GM18870 (cell line): Measurements from ENCODE around the gene KIF14.
A peak's percentile ranks its signal among the peaks of the same experiment; 100 is the strongest.

ENCODE experiments used
- ATAC-seq: cut with Tn5 transposase; IDR thresholded peaks from one replicate; pipeline ENCODE4 v1.9.1; 2021; ENCODE audit warnings: moderate library complexity; ENCODE audit not compliant: unreplicated experiment

Gene KIF14

GRCh38 chr1:200620273-200621131 lies at the start of gene KIF14:
KIF14 (minus strand) TSS chr1:200620751; CDS start chr1:200618723, 2,028 bp downstream.
- peak; percentile 53 for ATAC-seq

- peak; percentile 74 for ATAC-seq
Measured at GRCh38 chr1:200669314-200670241, 49.0 kb upstream of the KIF14 start, which contains the start of gene DDX59. DDX59 (minus strand) TSS chr1:200669907; CDS start chr1:200666740, 3,167 bp downstream.

GRCh38 chr1:200668514-200669313 lies 48.2 kb upstream of the KIF14 start:
- no peak for ATAC-seq

GRCh38 chr1:200666309-200666708 lies 45.8 kb upstream of the KIF14 start:
- no peak for ATAC-seq

- no peak for ATAC-seq
Measured at GRCh38 chr1:200665861-200666260, 45.3 kb upstream of the KIF14 start.

- no peak for ATAC-seq
Measured at GRCh38 chr1:200660719-200661118, 40.2 kb upstream of the KIF14 start.

GRCh38 chr1:200659269-200659668 lies 38.7 kb upstream of the KIF14 start:
- no peak for ATAC-seq

- no peak for ATAC-seq
Measured at GRCh38 chr1:200658037-200658818, 37.7 kb upstream of the KIF14 start.

- ATAC-seq = peak; percentile 93
Measured at GRCh38 chr1:200654660-200655059, 34.1 kb upstream of the KIF14 start.

GRCh38 chr1:200653022-200653462 lies 32.5 kb upstream of the KIF14 start:
- ATAC-seq = no peak

GRCh38 chr1:200652378-200652777 lies 31.8 kb upstream of the KIF14 start:
- no peak for ATAC-seq

- no peak for ATAC-seq
Measured at GRCh38 chr1:200646515-200646914, 26.0 kb upstream of the KIF14 start.

- ATAC-seq = no peak
Measured at GRCh38 chr1:200644021-200644420, 23.5 kb upstream of the KIF14 start.

- ATAC-seq = no peak
Measured at GRCh38 chr1:200642481-200642880, 21.9 kb upstream of the KIF14 start.

- ATAC-seq = no peak
Measured at GRCh38 chr1:200640963-200641401, 20.4 kb upstream of the KIF14 start.

- ATAC-seq = no peak
Measured at GRCh38 chr1:200640373-200640962, 19.9 kb upstream of the KIF14 start.

- no peak for ATAC-seq
Measured at GRCh38 chr1:200638073-200638472, 17.5 kb upstream of the KIF14 start.

- no peak for ATAC-seq
Measured at GRCh38 chr1:200636681-200637080, 16.1 kb upstream of the KIF14 start.
